ENCODE data around the gene CACNA2D3.

Gene CACNA2D3

GRCh38 chr3:54517424-54517823 lies 395.1 kb downstream of the CACNA2D3 start:
- DNase-seq (ENCODE audit: low read depth), result no peak
- H3K4me3 ChIP-seq (ENCODE audit: low read depth, low read length), result no peak overlapping the region
- no peak for TF ChIP-seq CTCF (IDR thresholded peaks at IDR 0.05; ENCODE audit: insufficient read depth, low read depth, low read length, missing control alignments)

- TF ChIP-seq CTCF (IDR thresholded peaks at IDR 0.05; ENCODE audit: insufficient read depth, low read depth, low read length, missing control alignments), result no peak
- H3K4me3 ChIP-seq (ENCODE audit: low read depth, low read length), result no peak overlapping the region
- no peak for DNase-seq (ENCODE audit: low read depth)
Measured at GRCh38 chr3:54518011-54518675, 395.8 kb downstream of the CACNA2D3 start.

GRCh38 chr3:54519493-54519892 lies 397.1 kb downstream of the CACNA2D3 start:
- no peak for TF ChIP-seq CTCF (IDR thresholded peaks at IDR 0.05; ENCODE audit: insufficient read depth, low read depth, low read length, missing control alignments)
- no peak overlapping the region for H3K4me3 ChIP-seq (ENCODE audit: low read depth, low read length)
- DNase-seq (ENCODE audit: low read depth), result no peak

GRCh38 chr3:54520060-54520459 lies 397.7 kb downstream of the CACNA2D3 start:
- no peak overlapping the region for H3K4me3 ChIP-seq (ENCODE audit: low read depth, low read length)
- no peak for DNase-seq (ENCODE audit: low read depth)
- TF ChIP-seq CTCF (IDR thresholded peaks at IDR 0.05; ENCODE audit: insufficient read depth, low read depth, low read length, missing control alignments), result no peak

GRCh38 chr3:54527521-54527920 lies 405.2 kb downstream of the CACNA2D3 start:
- TF ChIP-seq CTCF (IDR thresholded peaks at IDR 0.05; ENCODE audit: insufficient read depth, low read depth, low read length, missing control alignments), result no peak
- H3K4me3 ChIP-seq (ENCODE audit: low read depth, low read length), result no peak overlapping the region

GRCh38 chr3:54527953-54528352 lies 405.6 kb downstream of the CACNA2D3 start:
- no peak for TF ChIP-seq CTCF (IDR thresholded peaks at IDR 0.05; ENCODE audit: insufficient read depth, low read depth, low read length, missing control alignments)
- DNase-seq (ENCODE audit: low read depth), result no peak
- no peak overlapping the region for H3K4me3 ChIP-seq (ENCODE audit: low read depth, low read length)

More at GRCh38 chr3:54527521-54527920, 405.2 kb downstream of the CACNA2D3 start:
- no peak for DNase-seq (ENCODE audit: low read depth)

GRCh38 chr3:54528668-54529067 lies 406.3 kb downstream of the CACNA2D3 start:
- no peak overlapping the region for H3K4me3 ChIP-seq (ENCODE audit: low read depth, low read length)
- DNase-seq (ENCODE audit: low read depth), result no peak
- no peak for TF ChIP-seq CTCF (IDR thresholded peaks at IDR 0.05; ENCODE audit: insufficient read depth, low read depth, low read length, missing control alignments)
